K562 (cell line): Measurements from ENCODE around the gene GNPAT. TPM values are rescaled to one million over a fixed set of nuclear protein-coding genes. Genes with fewer than 3 reads are reported as not detected.

Experiments
- ARID3A ChIP-seq: IDR thresholded peaks from 2 replicates; pipeline ENCODE4 v1.6.1; 2012; ENCODE audit warnings: low read depth, low read length, improper control_type of control experiment, borderline replicate concordance
- CBFA2T3 ChIP-seq: fragments of 450-650 bp; IDR thresholded peaks from 2 replicates; pipeline ENCODE4 v1.6.1; 2017
- CBX1 ChIP-seq: sonication (generic); IDR thresholded peaks from 2 replicates; pipeline ENCODE4 v1.6.1; 2016; ENCODE audit warnings: antibody characterized with exemption, low read depth, mild to moderate bottlenecking
- CBX3 ChIP-seq, 2 experiments: IDR thresholded peaks; 1 replicate in 1 of 2; 2 replicates in 1 of 2; pipeline ENCODE4 v1.6.1; 2012; ENCODE audit warnings: inconsistent platforms in 2 of 2, low read length in 2 of 2, borderline replicate concordance in 1 of 2, control low read depth in 1 of 2
- CC2D1A ChIP-seq: fragments of 450-650 bp; IDR thresholded peaks from 2 replicates; pipeline ENCODE4 v1.6.1; 2017; ENCODE audit warnings: mild to moderate bottlenecking
- CTBP1 ChIP-seq: fragments of 450-650 bp; IDR thresholded peaks from 2 replicates; pipeline ENCODE4 v1.6.1; 2016; ENCODE audit warnings: borderline replicate concordance
- DDX20 ChIP-seq: fragments of 450-650 bp; IDR thresholded peaks from 2 replicates; pipeline ENCODE4 v1.6.1; 2016; ENCODE audit warnings: missing genetic modification characterization, low read depth, mild to moderate bottlenecking, missing compliant biosample characterization, moderate library complexity
- ETV5 ChIP-seq: sonication (generic); formaldehyde crosslinking; IDR thresholded peaks from 2 replicates; pipeline ENCODE4 v1.4.0; 2020; ENCODE audit warnings: low read depth, mild to moderate bottlenecking, missing genetic modification reagents
- LARP7 ChIP-seq: fragments of 450-650 bp; IDR thresholded peaks from 2 replicates; pipeline ENCODE4 v1.6.1; 2016
- MCM3 ChIP-seq: fragments of 450-650 bp; IDR thresholded peaks from 2 replicates; pipeline ENCODE4 v1.6.1; 2016
- NCOA2 ChIP-seq, 2 experiments: fragments of 450-650 bp; IDR thresholded peaks; 2 replicates each; pipeline ENCODE4 v1.6.1; 2018; ENCODE audit warnings: mild to moderate bottlenecking in 2 of 2, moderate library complexity in 1 of 2; ENCODE audit not compliant: partially characterized antibody in 2 of 2
- NCOA4 ChIP-seq: fragments of 450-650 bp; IDR thresholded peaks from 2 replicates; pipeline ENCODE4 v1.6.1; 2018; ENCODE audit warnings: mild to moderate bottlenecking; ENCODE audit not compliant: partially characterized antibody
- NR4A1 ChIP-seq, 2 experiments: fragments of 250-450 bp in 1 of 2; fragments of 450-650 bp in 1 of 2; sonication (Bioruptor Pico) in 1 of 2; IDR thresholded peaks; 2 replicates each; pipeline versions ENCODE4 v1.4.0 to v1.6.1; 2016 to 2020; ENCODE audit warnings: mild to moderate bottlenecking in 2 of 2, missing compliant biosample characterization in 1 of 2, missing genetic modification characterization in 1 of 2, moderate library complexity in 1 of 2
- PHTF2 ChIP-seq: fragments of 250-450 bp; sonication (Bioruptor Pico); IDR thresholded peaks from 2 replicates; pipeline ENCODE4 v1.5.0; 2021; ENCODE audit warnings: mild to moderate bottlenecking
- PREB ChIP-seq: sonication (generic); formaldehyde crosslinking; IDR thresholded peaks from 2 replicates; pipeline ENCODE4 v1.8.1; 2023; ENCODE audit warnings: mild to moderate bottlenecking, missing genetic modification reagents
- RBM39 ChIP-seq: fragments of 200-400 bp; formaldehyde crosslinking; optimal IDR thresholded peaks from 2 replicates; pipeline ENCODE3; 2018; ENCODE audit warnings: low read depth, low read length
- SPI1 ChIP-seq: IDR thresholded peaks from 2 replicates; pipeline ENCODE4 v1.6.1; 2011; ENCODE audit warnings: low read depth, low read length, control low read depth, borderline replicate concordance
- TCF3 ChIP-seq: sonication (generic); formaldehyde crosslinking; IDR thresholded peaks from 2 replicates; pipeline ENCODE4 v1.4.0; 2020; ENCODE audit warnings: mild to moderate bottlenecking, missing genetic modification reagents
- TCF7L2 ChIP-seq: fragments of 150-350 bp; IDR thresholded peaks from 2 replicates; pipeline ENCODE4 v1.6.1; 2016; ENCODE audit warnings: low read depth, mild to moderate bottlenecking, low read length, moderate library complexity
- VEZF1 ChIP-seq: fragments of 200-800 bp; sonication (Bioruptor generic); IDR thresholded peaks from 2 replicates; pipeline ENCODE4 v1.6.1; 2017; ENCODE audit warnings: missing genetic modification characterization, missing compliant biosample characterization
- ZFP36 ChIP-seq: fragments of 150-350 bp; IDR thresholded peaks from 2 replicates; pipeline ENCODE4 v1.6.1; 2018; ENCODE audit warnings: low read length, low read depth; ENCODE audit not compliant: partially characterized antibody
- ZNF311 ChIP-seq: fragments of 250-450 bp; sonication (Bioruptor Pico); IDR thresholded peaks from 2 replicates; pipeline ENCODE4 v1.4.0; 2020; ENCODE audit warnings: mild to moderate bottlenecking, moderate library complexity
- ZNF561 ChIP-seq: fragments of 450-650 bp; formaldehyde crosslinking; conservative IDR thresholded peaks from 2 replicates; pipeline ENCODE4 v1.4.0; 2020; ENCODE audit warnings: mild to moderate bottlenecking, moderate library complexity
- polyA plus RNA-seq, 8 experiments: library from polyadenylated mRNA; depleted of rRNA in 4 of 8; stranded (reverse) in 5 of 8; unstranded in 3 of 8; fragments of >200 nt; fragmentation: Nextera tagmentation in 2 of 8; fragmentation: Illumina TruSeq in 1 of 8; extraction: Ambion mirVana in 2 of 8; extraction: Trizol in 1 of 8; gene quantifications; 2 replicates each; pipeline versions ENCODE4 v1.2.1 to v1.2.3, GENCODE V29; 2011 to 2014; ENCODE audit warnings: inconsistent platforms in 1 of 8, missing spikeins in 1 of 8
- total RNA-seq, 7 experiments: library from RNA; depleted of rRNA in 6 of 7; stranded (reverse); fragments of >200 nt in 6 of 7; fragmentation: Illumina TruSeq in 2 of 7; extraction: Trizol in 2 of 7; gene quantifications; 2 replicates each; pipeline versions ENCODE4 v1.2.1 to v1.2.3, GENCODE V29; 2011 to 2021; ENCODE audit warnings: low replicate concordance in 1 of 7
- TF ChIP-seq, protein P1 (sequence below): fragments of 450-650 bp; IDR thresholded peaks from 2 replicates; pipeline ENCODE4 v1.6.1; 2016; ENCODE audit warnings: antibody characterized with exemption

Gene GNPAT
- total and polyA plus RNA-seq, 9 of the 15 experiments (the other 6 are each of a cell fraction or from before 2014, with no cell fraction given) = 32.1 to 68.8 (median 50.7) TPM

DNA sequence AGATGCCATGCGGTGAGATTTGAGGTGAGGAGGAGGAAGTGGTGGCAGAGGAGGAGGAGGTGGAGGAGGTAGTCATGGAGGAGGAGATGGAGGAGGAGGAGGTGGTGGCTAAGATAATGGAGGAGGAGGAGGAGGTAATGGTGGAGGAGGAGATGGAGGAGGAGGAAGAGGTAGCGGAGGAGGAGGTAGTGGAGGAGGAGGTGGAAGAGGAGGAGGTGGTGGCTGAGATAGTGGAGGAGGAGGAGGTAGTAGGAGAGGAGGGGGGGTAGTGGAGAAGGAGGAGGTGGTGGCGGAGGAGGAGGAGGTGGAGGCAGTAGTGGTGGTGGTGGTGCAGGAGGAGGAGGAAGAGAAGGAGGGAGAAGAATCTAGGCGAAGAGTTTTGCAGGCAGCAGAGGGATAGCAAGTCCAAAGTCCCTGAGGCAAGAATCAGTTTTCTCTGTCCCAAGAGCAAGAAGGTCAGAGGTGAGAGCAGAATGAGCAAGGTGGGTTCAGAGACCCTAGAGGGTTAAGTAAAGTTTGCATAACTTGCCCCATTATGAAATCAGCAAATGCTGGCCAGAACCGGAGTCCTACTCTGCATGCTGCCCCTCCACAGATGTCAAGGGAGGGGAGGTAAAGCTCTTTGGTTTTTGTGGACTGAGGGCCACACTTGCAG lies 38.9 kb upstream of the GNPAT start (continued):
- peak; percentile 37 for TF ChIP-seq NCOA4
- peak in 1 of 2 experiments; percentile 12; a peak in 1 of 3 replicates for TF ChIP-seq CBX3 (IDR thresholded peaks at IDR 0.05; ENCODE audit: borderline replicate concordance in 1 of 2, low read length in 2 of 2)
- no peak for TF ChIP-seq PREB (CRISPR knock-in tag)
- TF ChIP-seq NCOA2 (IDR thresholded peaks at IDR 0.05; ENCODE audit: partially characterized antibody in 2 of 2) = no peak
- peak; percentile 92; the same call in 1 of the 2 replicates for TF ChIP-seq LARP7
- 0 out of 2 replicates have a peak, but pooled peaks have one; percentile 8 for TF ChIP-seq TCF3 (CRISPR knock-in tag)
- peak; percentile 71 for TF ChIP-seq ZFP36
- peak; percentile 46; the same call in 1 of the 2 replicates for TF ChIP-seq SPI1
- peak; percentile 47 for TF ChIP-seq CTBP1
- no peak for TF ChIP-seq MCM3
- TF ChIP-seq ZNF311 (CRISPR knock-in tag) = peak; percentile 31; the same call in 1 of the 2 replicates
- TF ChIP-seq ARID3A = 0 out of 2 replicates have a peak, but pooled peaks have one; percentile 21
- TF ChIP-seq VEZF1 (CRISPR knock-in tag) = peak; percentile 79
- TF ChIP-seq CBX1 = 0 out of 2 replicates have a peak, but pooled peaks have one; percentile 50
- TF ChIP-seq PHTF2 (CRISPR knock-in tag) = no peak
- TF ChIP-seq CBFA2T3 = peak; percentile 76
- TF ChIP-seq TCF7L2 = no peak
- TF ChIP-seq, protein P1, sequence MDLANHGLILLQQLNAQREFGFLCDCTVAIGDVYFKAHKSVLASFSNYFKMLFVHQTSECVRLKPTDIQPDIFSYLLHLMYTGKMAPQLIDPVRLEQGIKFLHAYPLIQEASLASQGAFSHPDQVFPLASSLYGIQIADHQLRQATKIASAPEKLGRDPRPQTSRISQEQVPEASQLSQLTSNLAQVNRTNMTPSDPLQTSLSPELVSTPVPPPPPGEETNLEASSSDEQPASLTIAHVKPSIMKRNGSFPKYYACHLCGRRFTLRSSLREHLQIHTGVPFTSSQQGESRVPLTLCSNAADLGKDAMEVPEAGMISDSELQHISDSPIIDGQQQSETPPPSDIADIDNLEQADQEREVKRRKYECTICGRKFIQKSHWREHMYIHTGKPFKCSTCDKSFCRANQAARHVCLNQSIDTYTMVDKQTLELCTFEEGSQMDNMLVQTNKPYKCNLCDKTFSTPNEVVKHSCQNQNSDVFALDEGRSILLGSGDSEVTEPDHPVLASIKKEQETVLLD = peak; percentile 62; the same call in 1 of the 2 replicates
- TF ChIP-seq NR4A1 (CRISPR knock-in tag; IDR thresholded peaks at IDR 0.05) = no peak
- TF ChIP-seq NR4A1 (tag; IDR thresholded peaks at IDR 0.05) = no peak; the same call in 1 of the 2 replicates
- TF ChIP-seq ZNF561 (CRISPR knock-in tag) = no peak
- TF ChIP-seq CC2D1A = peak; percentile 49; the same call in 1 of the 2 replicates
- no peak for TF ChIP-seq DDX20 (tag)
- peak; percentile 50 for TF ChIP-seq ETV5 (CRISPR knock-in tag)
- no peak for TF ChIP-seq RBM39
